HEK293 (cell line): ENCODE results near the gene GRAMD1C.

ENCODE experiments used
- CTCF ChIA-PET: fragments of 350-600 bp; formaldehyde crosslinking; extraction: SDS; loops from one replicate; lab custom pipeline; 2021; ENCODE audit warnings: antibody characterized with exemption; lab: Yijun Ruan, JAX
- POLR2A ChIA-PET: fragments of 300-600 bp; formaldehyde crosslinking; extraction: SDS; loops from one replicate; lab custom pipeline; 2020; ENCODE audit warnings: antibody characterized with exemption, inconsistent platforms; lab: Yijun Ruan, JAX
- H3K27ac ChIP-seq: fragments of 200-500 bp; sonication (Bioruptor generic); 2 replicates; pipeline ENCODE4 v1.5.1; 2014; ENCODE audit warnings: low read depth, low read length, control low read depth, inconsistent platforms; ENCODE audit errors: extremely low read depth
- H3K36me3 ChIP-seq, 2 experiments: fragments of 200-500 bp in 1 of 2; sonication (Bioruptor generic) in 1 of 2; 1 replicate in 1 of 2; 2 replicates in 1 of 2; pipeline ENCODE4 v1.5.1; 2014 to 2017; ENCODE audit warnings: inconsistent platforms in 2 of 2, low read length in 2 of 2; ENCODE audit not compliant: control insufficient read depth in 2 of 2, insufficient read depth in 1 of 2
- H3K4me1 ChIP-seq: fragments of 200-500 bp; sonication (Bioruptor generic); 2 replicates; pipeline ENCODE4 v1.5.1; 2014; ENCODE audit warnings: mild to moderate bottlenecking, low read length, inconsistent platforms; ENCODE audit not compliant: control insufficient read depth, insufficient read depth
- H3K4me3 ChIP-seq: 2 replicates; pipeline ENCODE4 v1.5.1; 2011; ENCODE audit warnings: low read depth, mild to moderate bottlenecking, control low read depth, low read length, moderate library complexity
- H3K9me3 ChIP-seq: fragments of 200-500 bp; sonication (Bioruptor generic); 2 replicates; pipeline ENCODE4 v1.5.1; 2014; ENCODE audit warnings: low read depth, low read length, inconsistent platforms; ENCODE audit not compliant: control insufficient read depth, insufficient read depth
- GFI1B ChIP-seq: fragments of 450-650 bp; formaldehyde crosslinking; IDR thresholded peaks from 2 replicates; pipeline ENCODE4 v1.5.1; 2016; ENCODE audit warnings: missing biosample characterization, missing genetic modification characterization
- GLI4 ChIP-seq: fragments of 450-650 bp; formaldehyde crosslinking; IDR thresholded peaks from 2 replicates; pipeline ENCODE4 v1.5.1; 2016; ENCODE audit warnings: missing biosample characterization, missing genetic modification characterization
- HOXD13 ChIP-seq: sonication (generic); formaldehyde crosslinking; IDR thresholded peaks from 2 replicates; pipeline ENCODE4 v1.8.0; 2022; ENCODE audit warnings: missing genetic modification reagents, borderline replicate concordance
- WT1 ChIP-seq: fragments of 450-650 bp; formaldehyde crosslinking; IDR thresholded peaks from 2 replicates; pipeline ENCODE4 v1.5.1; 2016; ENCODE audit warnings: missing biosample characterization, missing genetic modification characterization
- ZBTB20 ChIP-seq: fragments of 450-650 bp; formaldehyde crosslinking; IDR thresholded peaks from 2 replicates; pipeline ENCODE4 v1.5.1; 2016; ENCODE audit warnings: missing biosample characterization, missing genetic modification characterization
- ZFP37 ChIP-seq: fragments of 450-650 bp; formaldehyde crosslinking; IDR thresholded peaks from 2 replicates; pipeline ENCODE4 v1.5.1; 2016; ENCODE audit warnings: missing biosample characterization, missing genetic modification characterization
- ZNF132 ChIP-seq: fragments of 450-650 bp; formaldehyde crosslinking; IDR thresholded peaks from 2 replicates; pipeline ENCODE4 v1.5.1; 2017; ENCODE audit warnings: missing biosample characterization, missing genetic modification characterization, borderline replicate concordance
- ZNF138 ChIP-seq: fragments of 450-650 bp; formaldehyde crosslinking; IDR thresholded peaks from 2 replicates; pipeline ENCODE4 v1.5.1; 2016; ENCODE audit warnings: missing biosample characterization, missing genetic modification characterization, borderline replicate concordance
- ZNF174 ChIP-seq: fragments of 450-650 bp; formaldehyde crosslinking; IDR thresholded peaks from 2 replicates; pipeline ENCODE4 v1.5.0; 2017; ENCODE audit warnings: missing biosample characterization, mild to moderate bottlenecking, missing genetic modification characterization
- ZNF221 ChIP-seq: fragments of 450-650 bp; formaldehyde crosslinking; IDR thresholded peaks from 2 replicates; pipeline ENCODE4 v1.5.1; 2017; ENCODE audit warnings: missing biosample characterization, missing genetic modification characterization, borderline replicate concordance
- ZNF292 ChIP-seq: fragments of 450-650 bp; formaldehyde crosslinking; IDR thresholded peaks from 2 replicates; pipeline ENCODE4 v1.5.1; 2016; ENCODE audit warnings: low read depth, missing biosample characterization, missing genetic modification characterization, borderline replicate concordance
- ZNF354C ChIP-seq: fragments of 450-650 bp; formaldehyde crosslinking; IDR thresholded peaks from 2 replicates; pipeline ENCODE4 v1.5.1; 2016; ENCODE audit warnings: missing biosample characterization, missing genetic modification characterization, low read depth, borderline replicate concordance
- ZNF600 ChIP-seq: fragments of 450-650 bp; formaldehyde crosslinking; IDR thresholded peaks from 2 replicates; pipeline ENCODE4 v1.5.1; 2016; ENCODE audit warnings: missing biosample characterization, missing genetic modification characterization
- ZNF621 ChIP-seq: fragments of 450-650 bp; formaldehyde crosslinking; IDR thresholded peaks from 2 replicates; pipeline ENCODE4 v1.5.1; 2017; ENCODE audit warnings: missing biosample characterization, missing genetic modification characterization
- ZNF624 ChIP-seq: fragments of 450-650 bp; formaldehyde crosslinking; IDR thresholded peaks from 2 replicates; pipeline ENCODE4 v1.5.1; 2017; ENCODE audit warnings: missing biosample characterization, missing genetic modification characterization
- ZNF629 ChIP-seq: fragments of 450-650 bp; formaldehyde crosslinking; IDR thresholded peaks from 2 replicates; pipeline ENCODE4 v1.5.1; 2017; ENCODE audit warnings: missing biosample characterization, missing genetic modification characterization
- ZNF654 ChIP-seq: fragments of 450-650 bp; formaldehyde crosslinking; IDR thresholded peaks from 2 replicates; pipeline ENCODE4 v1.5.1; 2016; ENCODE audit warnings: low read depth, missing biosample characterization, missing genetic modification characterization
- ZNF670 ChIP-seq: fragments of 450-650 bp; formaldehyde crosslinking; IDR thresholded peaks from 2 replicates; pipeline ENCODE4 v1.5.1; 2016; ENCODE audit warnings: missing biosample characterization, missing genetic modification characterization, low read depth
- ZNF677 ChIP-seq: fragments of 450-650 bp; IDR thresholded peaks from 2 replicates; pipeline ENCODE4 v1.5.0; 2018; ENCODE audit warnings: missing biosample characterization, mild to moderate bottlenecking, missing genetic modification characterization, moderate library complexity
- ZNF785 ChIP-seq: fragments of 450-650 bp; formaldehyde crosslinking; IDR thresholded peaks from 2 replicates; pipeline ENCODE4 v1.5.1; 2016; ENCODE audit warnings: missing biosample characterization, missing genetic modification characterization
- ZNF837 ChIP-seq: fragments of 450-650 bp; formaldehyde crosslinking; IDR thresholded peaks from 2 replicates; pipeline ENCODE4 v1.5.1; 2016; ENCODE audit warnings: missing biosample characterization, missing genetic modification characterization
- TF ChIP-seq, protein P1 (sequence below): fragments of 450-650 bp; formaldehyde crosslinking; IDR thresholded peaks from 2 replicates; pipeline ENCODE4 v1.5.1; 2017; ENCODE audit warnings: missing biosample characterization, missing genetic modification characterization
- TF ChIP-seq, protein P2 (sequence below): fragments of 450-650 bp; formaldehyde crosslinking; IDR thresholded peaks from 2 replicates; pipeline ENCODE4 v1.5.1; 2017; ENCODE audit warnings: missing biosample characterization, missing genetic modification characterization
- TF ChIP-seq, protein P3 (sequence below): IDR thresholded peaks from 2 replicates; pipeline ENCODE4 v1.6.1; 2011; ENCODE audit warnings: mild to moderate bottlenecking, low read depth, low read length, borderline replicate concordance
- TF ChIP-seq, protein P4 (sequence below): fragments of 450-650 bp; formaldehyde crosslinking; IDR thresholded peaks from 2 replicates; pipeline ENCODE4 v1.5.1; 2016; ENCODE audit warnings: missing biosample characterization, missing genetic modification characterization
- TF ChIP-seq, protein P5 (sequence below): fragments of 450-650 bp; formaldehyde crosslinking; IDR thresholded peaks from 2 replicates; pipeline ENCODE4 v1.5.1; 2016; ENCODE audit warnings: missing biosample characterization, missing genetic modification characterization

The GRAMD1C gene

DNA sequence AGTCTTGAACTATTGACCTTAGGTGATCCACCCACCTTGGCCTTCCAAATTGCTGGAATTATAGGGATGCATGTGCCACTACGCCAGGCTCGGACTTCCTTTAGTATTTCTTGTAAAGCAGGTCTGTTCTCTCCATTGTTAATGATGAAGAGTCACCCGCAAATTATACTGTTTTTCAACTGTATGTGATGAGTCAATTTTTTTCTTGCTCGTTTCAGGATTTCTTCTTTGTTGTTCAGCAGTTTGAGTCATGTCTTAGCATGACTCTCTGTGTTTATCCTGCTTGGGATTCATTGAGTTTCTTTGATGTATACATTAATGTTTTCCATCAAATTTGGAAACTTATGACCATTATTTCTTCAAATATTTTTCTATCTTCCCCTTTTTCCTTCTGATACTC is 28.9 kb downstream of the GRAMD1C start:
- no peaks in the 10 kb centered on the region for H3K9me3 ChIP-seq
- TF ChIP-seq WT1 (tag by site-specific recombination) (no peak), ZNF600 (tag by site-specific recombination) (no peak), ZNF785 (tag by site-specific recombination) (no peak), ZNF677 (no peak), ZNF292 (tag by site-specific recombination) (no peak)
- TF ChIP-seq, protein P1, sequence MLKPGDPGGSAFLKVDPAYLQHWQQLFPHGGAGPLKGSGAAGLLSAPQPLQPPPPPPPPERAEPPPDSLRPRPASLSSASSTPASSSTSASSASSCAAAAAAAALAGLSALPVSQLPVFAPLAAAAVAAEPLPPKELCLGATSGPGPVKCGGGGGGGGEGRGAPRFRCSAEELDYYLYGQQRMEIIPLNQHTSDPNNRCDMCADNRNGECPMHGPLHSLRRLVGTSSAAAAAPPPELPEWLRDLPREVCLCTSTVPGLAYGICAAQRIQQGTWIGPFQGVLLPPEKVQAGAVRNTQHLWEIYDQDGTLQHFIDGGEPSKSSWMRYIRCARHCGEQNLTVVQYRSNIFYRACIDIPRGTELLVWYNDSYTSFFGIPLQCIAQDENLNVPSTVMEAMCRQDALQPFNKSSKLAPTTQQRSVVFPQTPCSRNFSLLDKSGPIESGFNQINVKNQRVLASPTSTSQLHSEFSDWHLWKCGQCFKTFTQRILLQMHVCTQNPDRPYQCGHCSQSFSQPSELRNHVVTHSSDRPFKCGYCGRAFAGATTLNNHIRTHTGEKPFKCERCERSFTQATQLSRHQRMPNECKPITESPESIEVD (tag by site-specific recombination): no peak
- no peaks in the 10 kb centered on the region for H3K36me3 ChIP-seq
- no peaks in the 10 kb centered on the region for H3K4me1 ChIP-seq
- ChIA-PET POLR2A (no interaction called here), CTCF (no interaction called here)
- no peak overlapping the region for H3K27ac ChIP-seq
- no peak overlapping the region for H3K4me3 ChIP-seq

DNA sequence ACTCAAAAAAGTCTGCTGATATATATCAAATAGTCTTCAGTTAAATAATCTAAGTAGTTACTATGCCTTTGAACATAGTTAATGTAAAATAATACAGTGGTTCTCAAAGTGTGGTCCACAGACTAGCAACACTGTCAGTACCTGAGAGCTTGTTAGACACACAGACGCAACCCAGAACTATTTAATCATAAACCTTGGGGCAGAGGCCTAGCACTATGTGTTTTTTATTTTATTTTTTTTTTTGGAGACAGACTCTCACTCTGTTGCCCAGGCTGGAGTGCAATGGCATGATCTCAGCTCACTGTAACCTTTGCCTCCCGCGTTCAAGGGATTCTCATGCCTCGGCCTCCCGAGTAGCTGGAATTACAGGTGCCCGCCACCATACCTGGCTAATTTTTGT is 34.7 kb downstream of the GRAMD1C start:
- H3K27ac ChIP-seq: no peak overlapping the region

More for the DNA sequence above, 34.7 kb downstream of the GRAMD1C start:
- H3K4me3 ChIP-seq: no peak overlapping the region
- no peaks in the 10 kb centered on the region for H3K36me3 ChIP-seq
- no peaks in the 10 kb centered on the region for H3K4me1 ChIP-seq
- no peak for TF ChIP-seq HOXD13 (CRISPR knock-in tag)
- no peak for TF ChIP-seq ZNF138
- TF ChIP-seq ZNF624 (tag by site-specific recombination): no peak
- TF ChIP-seq ZNF837: no peak
- TF ChIP-seq, protein P2, sequence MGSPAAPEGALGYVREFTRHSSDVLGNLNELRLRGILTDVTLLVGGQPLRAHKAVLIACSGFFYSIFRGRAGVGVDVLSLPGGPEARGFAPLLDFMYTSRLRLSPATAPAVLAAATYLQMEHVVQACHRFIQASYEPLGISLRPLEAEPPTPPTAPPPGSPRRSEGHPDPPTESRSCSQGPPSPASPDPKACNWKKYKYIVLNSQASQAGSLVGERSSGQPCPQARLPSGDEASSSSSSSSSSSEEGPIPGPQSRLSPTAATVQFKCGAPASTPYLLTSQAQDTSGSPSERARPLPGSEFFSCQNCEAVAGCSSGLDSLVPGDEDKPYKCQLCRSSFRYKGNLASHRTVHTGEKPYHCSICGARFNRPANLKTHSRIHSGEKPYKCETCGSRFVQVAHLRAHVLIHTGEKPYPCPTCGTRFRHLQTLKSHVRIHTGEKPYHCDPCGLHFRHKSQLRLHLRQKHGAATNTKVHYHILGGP (tag by site-specific recombination): no peak
- TF ChIP-seq GFI1B (tag by site-specific recombination): no peak
- TF ChIP-seq, protein P3, sequence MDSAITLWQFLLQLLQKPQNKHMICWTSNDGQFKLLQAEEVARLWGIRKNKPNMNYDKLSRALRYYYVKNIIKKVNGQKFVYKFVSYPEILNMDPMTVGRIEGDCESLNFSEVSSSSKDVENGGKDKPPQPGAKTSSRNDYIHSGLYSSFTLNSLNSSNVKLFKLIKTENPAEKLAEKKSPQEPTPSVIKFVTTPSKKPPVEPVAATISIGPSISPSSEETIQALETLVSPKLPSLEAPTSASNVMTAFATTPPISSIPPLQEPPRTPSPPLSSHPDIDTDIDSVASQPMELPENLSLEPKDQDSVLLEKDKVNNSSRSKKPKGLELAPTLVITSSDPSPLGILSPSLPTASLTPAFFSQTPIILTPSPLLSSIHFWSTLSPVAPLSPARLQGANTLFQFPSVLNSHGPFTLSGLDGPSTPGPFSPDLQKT: no peak
- no peak for TF ChIP-seq ZNF221 (tag by site-specific recombination)
- TF ChIP-seq ZBTB20 (tag by site-specific recombination): no peak
- TF ChIP-seq, protein P4, sequence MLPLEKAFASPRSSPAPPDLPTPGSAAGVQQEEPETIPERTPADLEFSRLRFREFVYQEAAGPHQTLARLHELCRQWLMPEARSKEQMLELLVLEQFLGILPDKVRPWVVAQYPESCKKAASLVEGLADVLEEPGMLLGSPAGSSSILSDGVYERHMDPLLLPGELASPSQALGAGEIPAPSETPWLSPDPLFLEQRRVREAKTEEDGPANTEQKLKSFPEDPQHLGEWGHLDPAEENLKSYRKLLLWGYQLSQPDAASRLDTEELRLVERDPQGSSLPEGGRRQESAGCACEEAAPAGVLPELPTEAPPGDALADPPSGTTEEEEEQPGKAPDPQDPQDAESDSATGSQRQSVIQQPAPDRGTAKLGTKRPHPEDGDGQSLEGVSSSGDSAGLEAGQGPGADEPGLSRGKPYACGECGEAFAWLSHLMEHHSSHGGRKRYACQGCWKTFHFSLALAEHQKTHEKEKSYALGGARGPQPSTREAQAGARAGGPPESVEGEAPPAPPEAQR (tag by site-specific recombination): no peak
- no peak for TF ChIP-seq ZNF174
- TF ChIP-seq ZNF670: no peak
- no peak for TF ChIP-seq GLI4 (tag by site-specific recombination)
- TF ChIP-seq, protein P5, sequence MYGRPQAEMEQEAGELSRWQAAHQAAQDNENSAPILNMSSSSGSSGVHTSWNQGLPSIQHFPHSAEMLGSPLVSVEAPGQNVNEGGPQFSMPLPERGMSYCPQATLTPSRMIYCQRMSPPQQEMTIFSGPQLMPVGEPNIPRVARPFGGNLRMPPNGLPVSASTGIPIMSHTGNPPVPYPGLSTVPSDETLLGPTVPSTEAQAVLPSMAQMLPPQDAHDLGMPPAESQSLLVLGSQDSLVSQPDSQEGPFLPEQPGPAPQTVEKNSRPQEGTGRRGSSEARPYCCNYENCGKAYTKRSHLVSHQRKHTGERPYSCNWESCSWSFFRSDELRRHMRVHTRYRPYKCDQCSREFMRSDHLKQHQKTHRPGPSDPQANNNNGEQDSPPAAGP: no peak
- TF ChIP-seq ZNF629 (tag by site-specific recombination): no peak
- no peak for TF ChIP-seq ZNF654
- no peak for TF ChIP-seq ZNF621 (tag by site-specific recombination)
- no peak for TF ChIP-seq ZFP37 (tag by site-specific recombination)
- TF ChIP-seq ZNF132 (tag by site-specific recombination): no peak
- TF ChIP-seq ZNF354C (tag by site-specific recombination): no peak
- ChIA-PET CTCF (no interaction called here), POLR2A (no interaction called here)
- H3K9me3 ChIP-seq: no peaks in the 10 kb centered on the region
